Coronary artery (tissue), 2 donors: ENCODE measurements around the gene AHNAK.

ENCODE experiments used
- DNase-seq: peaks from one replicate; pipeline ENCODE4 v3.0.0-alpha.2; 2017; ENCODE audit warnings: low spot score
- H3K27ac ChIP-seq, 2 donors: fragments of 200-600 bp; sonication (generic); one replicate each; pipeline ENCODE4 v1.5.1; 2016 to 2019
- H3K4me3 ChIP-seq: fragments of 200-600 bp; sonication (generic); 2 replicates; pipeline ENCODE4 v1.5.1; 2016; ENCODE audit warnings: mild to moderate bottlenecking, moderate library complexity
- TF ChIP-seq, protein P1 (sequence below): fragments of 200-600 bp; sonication (generic); IDR thresholded peaks from one replicate; pipeline ENCODE4 v1.5.1; 2019; ENCODE audit warnings: antibody characterized with exemption

Gene AHNAK, protein sequence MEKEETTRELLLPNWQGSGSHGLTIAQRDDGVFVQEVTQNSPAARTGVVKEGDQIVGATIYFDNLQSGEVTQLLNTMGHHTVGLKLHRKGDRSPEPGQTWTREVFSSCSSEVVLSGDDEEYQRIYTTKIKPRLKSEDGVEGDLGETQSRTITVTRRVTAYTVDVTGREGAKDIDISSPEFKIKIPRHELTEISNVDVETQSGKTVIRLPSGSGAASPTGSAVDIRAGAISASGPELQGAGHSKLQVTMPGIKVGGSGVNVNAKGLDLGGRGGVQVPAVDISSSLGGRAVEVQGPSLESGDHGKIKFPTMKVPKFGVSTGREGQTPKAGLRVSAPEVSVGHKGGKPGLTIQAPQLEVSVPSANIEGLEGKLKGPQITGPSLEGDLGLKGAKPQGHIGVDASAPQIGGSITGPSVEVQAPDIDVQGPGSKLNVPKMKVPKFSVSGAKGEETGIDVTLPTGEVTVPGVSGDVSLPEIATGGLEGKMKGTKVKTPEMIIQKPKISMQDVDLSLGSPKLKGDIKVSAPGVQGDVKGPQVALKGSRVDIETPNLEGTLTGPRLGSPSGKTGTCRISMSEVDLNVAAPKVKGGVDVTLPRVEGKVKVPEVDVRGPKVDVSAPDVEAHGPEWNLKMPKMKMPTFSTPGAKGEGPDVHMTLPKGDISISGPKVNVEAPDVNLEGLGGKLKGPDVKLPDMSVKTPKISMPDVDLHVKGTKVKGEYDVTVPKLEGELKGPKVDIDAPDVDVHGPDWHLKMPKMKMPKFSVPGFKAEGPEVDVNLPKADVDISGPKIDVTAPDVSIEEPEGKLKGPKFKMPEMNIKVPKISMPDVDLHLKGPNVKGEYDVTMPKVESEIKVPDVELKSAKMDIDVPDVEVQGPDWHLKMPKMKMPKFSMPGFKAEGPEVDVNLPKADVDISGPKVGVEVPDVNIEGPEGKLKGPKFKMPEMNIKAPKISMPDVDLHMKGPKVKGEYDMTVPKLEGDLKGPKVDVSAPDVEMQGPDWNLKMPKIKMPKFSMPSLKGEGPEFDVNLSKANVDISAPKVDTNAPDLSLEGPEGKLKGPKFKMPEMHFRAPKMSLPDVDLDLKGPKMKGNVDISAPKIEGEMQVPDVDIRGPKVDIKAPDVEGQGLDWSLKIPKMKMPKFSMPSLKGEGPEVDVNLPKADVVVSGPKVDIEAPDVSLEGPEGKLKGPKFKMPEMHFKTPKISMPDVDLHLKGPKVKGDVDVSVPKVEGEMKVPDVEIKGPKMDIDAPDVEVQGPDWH (N-terminal part only)

DNA sequence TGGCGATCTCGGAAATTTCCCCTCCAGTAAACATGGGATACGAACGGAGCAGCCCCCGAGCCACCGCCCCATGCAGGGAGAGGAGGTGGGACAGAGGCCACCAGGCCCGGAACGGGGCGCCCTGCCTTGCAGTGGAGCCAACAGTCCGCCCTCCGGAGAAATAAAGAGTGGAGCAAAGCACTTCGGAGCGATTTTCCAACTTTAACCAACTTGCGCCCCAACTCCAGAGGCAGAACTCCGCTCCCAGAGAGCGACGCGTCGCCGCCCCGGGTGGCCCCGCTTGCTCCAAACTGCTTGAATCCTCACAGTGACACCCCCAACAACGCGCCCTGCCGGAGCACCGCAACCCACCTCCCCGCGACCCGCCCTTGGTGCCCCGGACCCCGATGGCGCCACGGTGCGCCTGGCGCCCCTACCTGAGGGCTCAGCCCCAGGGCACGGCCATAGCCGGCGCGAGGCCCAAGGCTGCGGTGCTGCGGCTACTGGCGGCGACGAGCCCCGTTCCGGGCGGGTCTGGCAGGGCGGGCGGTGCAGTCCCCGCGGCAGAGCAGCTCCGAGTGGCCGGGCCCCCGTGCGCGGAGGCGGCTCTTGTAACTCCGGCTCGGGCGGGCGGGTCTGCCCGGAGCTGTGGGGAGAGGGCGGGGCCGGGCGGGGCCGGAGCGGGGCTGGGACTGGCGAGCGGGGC lies at the start of gene AHNAK:
Gene AHNAK (minus strand): TSS at position 563 of the 685 bp plus-strand sequence. CDS start 10,708 bp downstream, outside the sequence.
- peak within 1 kb of the TSS; percentile 99 for H3K4me3 ChIP-seq
- peak within 1 kb of the TSS; percentile 89 to 100 for H3K27ac ChIP-seq
- DNase-seq: peak; percentile 92
- TF ChIP-seq, protein P1, sequence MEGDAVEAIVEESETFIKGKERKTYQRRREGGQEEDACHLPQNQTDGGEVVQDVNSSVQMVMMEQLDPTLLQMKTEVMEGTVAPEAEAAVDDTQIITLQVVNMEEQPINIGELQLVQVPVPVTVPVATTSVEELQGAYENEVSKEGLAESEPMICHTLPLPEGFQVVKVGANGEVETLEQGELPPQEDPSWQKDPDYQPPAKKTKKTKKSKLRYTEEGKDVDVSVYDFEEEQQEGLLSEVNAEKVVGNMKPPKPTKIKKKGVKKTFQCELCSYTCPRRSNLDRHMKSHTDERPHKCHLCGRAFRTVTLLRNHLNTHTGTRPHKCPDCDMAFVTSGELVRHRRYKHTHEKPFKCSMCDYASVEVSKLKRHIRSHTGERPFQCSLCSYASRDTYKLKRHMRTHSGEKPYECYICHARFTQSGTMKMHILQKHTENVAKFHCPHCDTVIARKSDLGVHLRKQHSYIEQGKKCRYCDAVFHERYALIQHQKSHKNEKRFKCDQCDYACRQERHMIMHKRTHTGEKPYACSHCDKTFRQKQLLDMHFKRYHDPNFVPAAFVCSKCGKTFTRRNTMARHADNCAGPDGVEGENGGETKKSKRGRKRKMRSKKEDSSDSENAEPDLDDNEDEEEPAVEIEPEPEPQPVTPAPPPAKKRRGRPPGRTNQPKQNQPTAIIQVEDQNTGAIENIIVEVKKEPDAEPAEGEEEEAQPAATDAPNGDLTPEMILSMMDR: no peak

DNA sequence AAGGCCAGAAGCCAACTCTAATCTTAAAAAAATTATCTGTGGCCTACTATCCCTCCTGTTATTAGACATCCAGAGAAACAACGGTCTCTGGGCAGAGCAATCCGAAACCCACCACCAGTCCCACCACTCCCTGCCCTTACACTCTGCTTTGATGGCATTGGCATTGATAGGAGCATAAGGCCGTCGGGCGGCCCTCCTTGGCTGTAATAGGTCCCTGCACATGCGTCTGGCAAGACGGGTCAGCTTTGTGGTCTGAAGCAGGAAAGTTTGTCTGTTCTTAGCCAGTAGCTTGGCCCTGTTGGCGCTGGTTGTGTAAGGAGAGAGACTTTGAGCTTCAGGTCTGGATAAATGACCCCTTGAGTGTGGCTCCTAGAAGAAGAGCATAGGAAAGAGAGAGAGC lies 48.5 kb upstream of the AHNAK start:
- TF ChIP-seq, protein P1: no peak
- Histone ChIP-seq H3K4me3 (no peak overlapping the region), H3K27ac (no peak overlapping the region)
- DNase-seq: no peak

DNA sequence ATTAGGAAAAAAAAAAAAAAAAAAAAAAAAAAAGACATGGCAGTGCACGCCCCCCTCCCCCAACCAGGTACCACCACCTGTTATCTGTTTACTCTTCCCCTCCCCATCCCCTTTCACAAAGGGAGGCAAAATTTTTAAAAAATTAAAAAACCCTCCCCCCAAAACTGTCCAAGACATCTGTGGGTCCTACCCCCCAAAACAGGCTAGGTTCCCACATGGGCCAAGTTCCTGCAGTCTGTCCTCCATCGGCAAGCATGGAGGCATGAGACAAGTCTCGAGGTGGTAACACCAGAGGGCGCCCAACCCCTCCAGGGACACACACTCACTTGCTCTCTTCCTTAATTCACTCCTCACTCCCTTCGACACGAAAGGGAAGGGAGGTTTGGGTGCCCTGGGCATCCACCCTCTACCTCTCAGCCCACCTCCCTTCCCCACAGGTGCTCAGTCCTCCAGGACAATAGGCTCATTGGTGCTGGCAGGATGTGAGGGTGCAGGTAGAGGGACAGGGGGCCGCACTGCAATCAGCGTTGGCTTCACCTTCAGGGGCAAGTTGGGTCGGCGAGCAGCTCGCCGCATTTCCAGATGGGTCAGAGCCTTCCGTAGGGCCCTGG lies 46.9 kb upstream of the AHNAK start:
- Histone ChIP-seq H3K27ac (peak overlapping the region in 1 of 2 donors; percentile 17), H3K4me3 (no peak overlapping the region)
- TF ChIP-seq, protein P1: no peak
- DNase-seq: no peak

DNA sequence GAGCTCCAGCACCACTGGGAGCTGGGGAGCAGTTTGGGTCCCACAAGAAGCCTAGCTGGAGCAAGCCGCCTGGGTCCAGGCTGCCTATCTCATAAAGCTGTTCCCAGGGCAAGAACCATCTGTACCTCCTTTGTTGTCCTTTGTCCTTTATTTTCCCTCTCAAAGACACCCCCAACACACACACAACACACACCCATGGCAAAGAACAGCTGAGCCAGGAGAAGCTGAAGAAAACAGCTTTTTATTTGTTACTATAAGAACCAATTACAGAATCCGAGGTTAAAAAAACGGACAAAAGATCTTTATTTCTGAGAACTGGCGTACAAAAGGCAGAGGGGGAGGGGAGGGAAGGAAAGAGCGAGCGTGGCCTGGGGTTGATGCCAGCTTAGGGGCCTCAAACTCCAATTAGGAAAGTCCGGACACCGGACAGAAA lies 46.4 kb upstream of the AHNAK start:
- no peak overlapping the region for H3K4me3 ChIP-seq
- H3K27ac ChIP-seq: peak overlapping the region; percentile 90 to 97
- TF ChIP-seq, protein P1: no peak
- no peak for DNase-seq

DNA sequence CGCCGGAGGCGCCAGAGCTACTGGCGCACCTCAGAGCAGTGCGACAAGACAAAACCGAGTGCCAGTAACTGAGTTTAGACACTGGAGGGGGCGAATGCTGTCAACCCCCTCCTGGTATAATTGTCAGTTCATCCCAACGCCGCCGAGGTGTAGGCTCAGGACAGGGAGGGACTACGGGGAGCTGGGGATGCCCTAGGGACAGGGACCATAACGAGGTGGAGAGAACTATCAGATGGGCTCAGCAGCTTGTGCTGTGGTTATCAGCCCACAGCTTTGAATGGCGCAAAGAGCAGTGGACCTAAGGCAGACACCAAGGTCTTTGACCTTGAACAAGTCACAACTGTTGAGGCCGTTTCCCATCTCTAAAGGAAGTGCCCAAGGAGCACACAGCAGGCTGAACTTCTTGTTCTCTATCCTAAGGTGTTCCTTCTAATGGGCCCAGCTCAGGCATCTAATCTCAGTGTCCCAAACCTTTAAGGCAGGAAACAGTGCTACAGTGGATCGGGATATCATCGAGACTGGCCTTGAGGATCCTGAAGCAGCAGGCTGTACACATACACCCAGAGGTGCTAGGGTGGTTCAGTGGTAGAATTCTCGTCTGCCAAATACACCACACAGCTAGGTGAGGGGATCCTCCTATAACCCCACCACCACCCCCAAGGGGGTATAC lies 45.7 kb upstream of the AHNAK start:
- H3K27ac ChIP-seq: peak overlapping the region; percentile 90 to 97
- peak; percentile 57 for DNase-seq
- peak overlapping the region; percentile 77 for H3K4me3 ChIP-seq
- TF ChIP-seq, protein P1: no peak
